HG02763 (cell line): ENCODE data around the gene SPIN3.
"Not testable (repeated sequence)": the region's sequence is repeated elsewhere in the genome, so short reads cannot be mapped to it uniquely, and the experiment has no call there.

Source experiments
- ATAC-seq: cut with Tn5 transposase; IDR thresholded peaks from one replicate; pipeline ENCODE4 v1.9.1; 2021; ENCODE audit warnings: mild to moderate bottlenecking, moderate library complexity; ENCODE audit not compliant: unreplicated experiment

Gene SPIN3

GRCh38 chrX:56995271-56995994 lies at the start of gene SPIN3:
SPIN3 (minus strand) TSS chrX:56995541; CDS start chrX:56994947, 594 bp downstream.
- peak; percentile 96 for ATAC-seq

DNA sequence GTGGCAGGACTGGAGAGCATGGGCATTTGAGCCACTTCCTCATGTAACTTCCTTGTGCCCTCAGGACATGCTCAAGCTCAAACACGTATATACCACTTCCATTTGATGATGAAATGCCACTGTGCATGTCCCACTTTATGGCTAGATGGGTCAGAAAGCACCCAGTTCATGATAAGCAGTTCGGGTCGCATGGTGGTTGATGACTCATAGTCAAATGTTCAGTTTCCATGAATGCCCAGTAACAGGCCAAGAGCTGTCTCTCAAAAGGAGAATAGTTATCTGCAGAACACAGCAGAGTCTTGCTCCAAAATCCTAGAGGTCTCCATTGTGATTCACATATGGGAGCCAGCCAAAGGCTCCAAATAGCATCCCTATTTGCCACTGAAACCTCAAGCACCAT lies 48.9 kb upstream of the SPIN3 start:
- ATAC-seq: no peak

DNA sequence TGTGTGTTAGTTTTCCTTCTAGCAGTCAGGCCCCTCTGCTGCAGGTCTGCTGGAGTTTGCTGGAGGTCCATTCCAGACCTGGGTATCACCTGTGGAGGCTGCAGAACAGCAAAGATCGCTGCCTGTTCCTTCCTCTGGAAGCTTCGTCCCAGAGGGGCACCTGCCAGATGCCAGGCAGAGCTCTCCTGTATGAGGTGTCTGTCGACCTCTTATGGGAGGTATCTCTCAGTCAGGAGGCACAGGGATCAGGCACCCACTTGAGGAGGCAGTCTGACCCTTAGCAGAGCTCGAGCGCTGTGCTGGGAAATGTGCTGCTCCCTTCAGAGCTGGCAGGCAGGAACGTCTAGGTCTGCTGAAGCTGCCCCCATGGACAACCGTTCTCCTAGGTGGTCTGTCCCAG lies 41.9 kb upstream of the SPIN3 start:
- not testable (repeated sequence) for ATAC-seq

GRCh38 chrX:56994375-56995270 lies 718 bp downstream of the SPIN3 start:
- no peak for ATAC-seq

DNA sequence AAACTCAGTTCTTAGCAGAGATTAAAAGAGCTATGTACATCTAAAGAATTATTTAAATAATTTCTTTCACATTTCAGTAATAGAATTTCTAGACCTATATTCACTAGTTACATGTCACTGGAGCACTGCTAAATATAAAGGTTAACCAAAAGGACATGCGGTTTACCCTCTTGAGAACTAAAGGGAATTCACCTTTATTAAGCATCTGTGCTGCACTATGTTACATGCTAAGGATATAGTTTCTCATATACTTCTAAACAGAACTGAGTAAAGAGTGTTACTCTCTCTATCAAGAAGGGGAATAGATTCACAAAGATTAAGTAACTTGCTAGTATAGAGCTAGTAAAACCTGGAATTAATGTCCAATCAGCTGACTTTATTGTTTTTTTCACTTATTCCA lies 7.6 kb downstream of the SPIN3 start:
- no peak for ATAC-seq

DNA sequence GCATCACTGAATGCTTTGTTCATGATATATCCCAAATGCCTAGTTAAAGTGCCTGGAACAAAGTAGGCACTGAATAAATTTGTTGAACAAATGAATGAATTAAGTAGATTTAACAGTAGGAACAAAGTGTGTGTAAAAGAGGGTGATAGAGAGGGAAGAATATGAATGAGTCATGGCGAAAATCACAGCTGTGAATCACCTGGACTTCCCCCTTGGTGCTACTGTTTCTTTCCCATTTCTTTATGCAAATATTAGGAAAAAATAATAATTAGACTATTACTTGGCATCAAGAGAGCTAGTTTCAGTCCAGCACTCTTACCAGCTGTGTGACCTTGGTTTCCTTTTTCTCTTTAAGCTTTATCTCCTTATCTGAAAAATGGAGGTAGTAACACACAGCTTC lies 9.2 kb downstream of the SPIN3 start:
- no peak for ATAC-seq

DNA sequence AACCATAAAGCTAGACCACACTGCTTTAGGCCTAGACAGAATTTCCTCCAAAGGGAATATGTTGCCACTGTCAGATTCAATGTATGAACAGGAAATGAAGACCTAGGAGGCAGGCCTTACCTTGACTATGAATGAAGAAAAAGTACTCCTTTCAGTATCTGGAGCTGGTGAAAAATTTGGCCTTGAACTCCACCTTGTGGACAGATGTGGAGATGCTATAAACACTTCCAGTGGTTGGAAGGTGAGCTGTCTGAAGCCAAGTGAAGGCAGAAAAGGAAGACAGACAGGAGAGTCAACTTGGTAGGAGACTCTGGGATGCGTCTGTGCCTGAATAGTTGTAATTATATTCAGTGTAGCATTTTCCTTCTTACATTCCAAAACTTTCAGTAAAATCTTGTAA lies 17.2 kb downstream of the SPIN3 start:
- ATAC-seq: peak; percentile 88

- ATAC-seq: no peak
Observed at GRCh38 chrX:56975611-56976010, 19.7 kb downstream of the SPIN3 start.

DNA sequence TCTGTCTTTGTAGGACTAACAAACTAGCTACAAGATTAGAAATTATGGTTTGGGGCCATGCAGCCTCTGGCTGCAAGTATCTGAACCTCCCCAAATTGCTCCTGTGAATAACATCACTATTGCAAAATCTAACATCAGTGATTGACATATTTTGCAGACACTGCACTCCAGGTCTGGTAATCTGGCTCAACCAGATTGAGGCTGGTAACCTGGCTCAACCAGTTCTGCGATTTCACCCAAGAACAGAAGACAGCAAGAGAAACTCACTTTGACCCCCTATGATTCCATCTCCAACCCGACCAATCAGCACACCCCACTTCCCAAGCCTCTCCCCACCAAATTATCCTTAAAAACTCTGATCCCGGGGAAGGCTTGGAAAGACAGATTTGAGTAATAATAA lies 20.9 kb downstream of the SPIN3 start:
- no peak for ATAC-seq

- no peak for ATAC-seq
Observed at GRCh38 chrX:56969559-56969958, 25.8 kb downstream of the SPIN3 start.

GRCh38 chrX:56968980-56969379 lies 26.4 kb downstream of the SPIN3 start:
- no peak for ATAC-seq

GRCh38 chrX:56963377-56963776 lies 32.0 kb downstream of the SPIN3 start:
- no peak for ATAC-seq

DNA sequence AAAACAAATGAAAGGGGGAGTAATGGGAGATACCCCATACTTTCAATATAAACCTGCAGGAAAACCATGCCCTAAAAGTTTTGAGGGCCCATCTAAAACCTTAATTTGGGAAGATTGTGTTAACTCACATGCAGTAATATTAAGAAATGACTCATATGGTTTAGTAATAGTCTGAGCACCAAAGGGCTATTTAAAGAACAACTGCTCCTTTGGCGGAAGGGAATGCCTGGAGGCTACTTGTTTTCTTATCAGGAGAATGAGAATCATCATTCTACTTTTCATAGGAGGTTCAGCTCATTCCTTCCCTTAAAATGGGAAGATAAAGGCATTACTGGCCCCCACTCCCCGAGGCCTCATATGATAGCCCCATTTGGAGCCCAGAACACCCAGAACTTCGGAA lies 47.6 kb downstream of the SPIN3 start:
- no peak for ATAC-seq

GRCh38 chrX:56946201-56946600 lies 49.1 kb downstream of the SPIN3 start:
- ATAC-seq: not testable (repeated sequence)

DNA sequence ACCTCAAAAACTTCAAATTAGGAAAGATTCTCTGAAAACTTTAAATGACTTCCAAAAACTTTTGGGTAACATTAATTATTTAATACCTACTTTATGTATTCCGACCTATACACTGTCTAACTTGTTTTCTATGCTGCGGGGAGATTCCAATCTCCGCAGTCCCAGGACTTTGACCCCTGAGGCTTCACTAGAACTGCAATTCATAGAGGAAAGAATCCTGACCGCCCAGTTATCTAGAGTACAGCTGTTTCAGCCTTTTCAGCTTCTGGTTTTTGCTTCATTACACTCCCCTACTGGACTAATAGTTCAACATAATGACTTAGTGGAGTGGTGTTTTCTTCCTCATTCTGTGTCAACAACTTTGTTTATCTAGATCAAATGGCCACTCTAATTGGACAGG lies 50.1 kb downstream of the SPIN3 start:
- ATAC-seq: not testable (repeated sequence)

GRCh38 chrX:56943264-56943663 lies 52.1 kb downstream of the SPIN3 start:
- ATAC-seq: no peak
